GM18511 (cell line): ENCODE data around the gene POU5F1.

Experiments used
- ATAC-seq: cut with Tn5 transposase; IDR thresholded peaks from one replicate; pipeline ENCODE4 v1.9.1; 2021; ENCODE audit warnings: mild to moderate bottlenecking, moderate library complexity; ENCODE audit not compliant: unreplicated experiment

The POU5F1 gene

DNA sequence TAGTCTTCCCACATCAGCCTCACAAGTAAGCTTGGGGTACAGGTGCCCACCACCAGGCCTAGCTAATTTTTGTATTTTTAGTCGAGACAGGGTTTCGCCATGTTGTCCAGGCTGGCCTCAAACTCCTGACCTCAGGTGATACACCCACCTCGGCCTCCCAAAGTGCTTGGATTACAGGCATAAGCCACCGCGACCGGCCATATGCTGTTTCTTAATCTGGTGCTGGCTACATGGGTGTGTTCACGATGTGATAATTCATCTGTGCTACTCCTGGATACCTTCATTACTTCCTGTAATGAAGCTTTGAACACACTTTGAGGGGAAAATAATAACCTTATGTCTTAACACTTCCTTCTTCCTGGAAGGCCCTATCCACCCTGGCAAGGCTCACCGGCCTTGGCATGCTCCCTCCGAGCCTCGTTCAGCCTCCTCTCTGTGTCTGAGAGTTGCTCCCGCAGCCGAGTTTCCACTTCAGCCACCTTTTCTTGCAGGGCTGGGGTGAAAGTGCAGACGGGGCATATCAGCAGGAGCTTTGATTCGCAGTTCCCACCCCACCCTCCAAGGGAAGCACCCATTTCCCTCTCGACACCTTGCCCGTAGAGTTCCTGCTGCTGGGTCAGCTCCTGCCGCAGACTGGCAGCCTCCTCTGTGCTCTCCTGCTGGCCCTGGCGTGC, 26.0 kb downstream of the POU5F1 start:
- ATAC-seq, result no peak

DNA sequence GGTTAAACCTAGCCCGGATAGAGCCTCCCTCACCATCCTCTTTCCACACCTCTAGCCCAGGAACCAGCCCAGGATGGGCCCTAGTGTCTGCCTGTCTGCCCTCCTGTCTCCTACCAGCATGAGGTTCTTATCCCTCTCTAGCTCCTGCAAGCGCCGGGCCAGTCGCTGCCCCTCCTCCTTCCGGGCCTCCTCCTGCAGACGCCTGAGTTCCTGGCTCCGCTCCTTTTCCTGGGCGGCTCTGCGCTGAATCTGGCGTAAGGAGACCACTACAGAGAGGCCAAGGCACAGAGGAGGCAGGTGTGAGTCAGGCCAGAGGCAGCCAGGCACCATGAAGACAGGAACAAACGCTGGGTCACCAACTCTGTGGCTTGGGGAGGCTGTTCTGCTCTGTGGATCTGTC, 27.3 kb downstream of the POU5F1 start:
- no peak for ATAC-seq

DNA sequence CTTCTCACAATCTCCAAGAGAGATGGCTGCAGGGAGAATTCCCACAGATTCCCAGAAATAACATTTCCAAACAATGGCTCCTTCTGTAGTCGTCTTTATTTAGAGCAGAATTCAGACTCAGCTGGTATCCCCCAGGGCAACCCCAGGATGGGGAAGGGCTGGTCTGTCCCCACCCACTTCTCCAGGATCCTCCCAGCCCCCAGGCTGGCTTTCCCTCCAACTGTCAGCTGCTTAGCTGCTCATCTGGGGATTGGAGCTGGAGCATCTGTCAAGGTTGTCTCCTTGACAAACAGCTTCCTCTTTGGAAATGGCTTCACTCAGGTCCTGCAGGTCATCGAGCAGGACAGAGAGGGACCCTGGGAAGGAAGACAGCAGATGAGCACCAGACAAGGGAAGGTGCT, 28.1 kb downstream of the POU5F1 start:
- ATAC-seq, result no peak

DNA sequence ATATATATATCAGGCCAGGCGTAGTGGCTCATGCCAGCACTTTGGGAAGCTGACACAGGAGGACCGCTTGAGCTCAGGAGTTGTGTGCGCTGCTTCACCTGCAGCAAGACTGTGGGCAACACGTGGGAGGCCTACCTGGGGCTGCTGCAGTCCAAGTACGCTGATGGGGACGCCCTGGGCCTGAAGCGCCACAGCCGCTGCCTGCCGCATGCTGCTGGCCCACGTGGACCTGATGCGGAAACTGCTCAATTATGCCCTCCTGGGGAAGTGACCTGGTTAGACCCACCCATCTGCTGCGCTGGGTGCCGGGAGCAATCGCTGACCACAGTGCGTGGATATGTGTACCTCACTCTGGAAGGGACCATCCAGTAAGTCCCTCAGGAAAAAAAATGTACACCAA, 29.8 kb downstream of the POU5F1 start:
- no peak for ATAC-seq

DNA sequence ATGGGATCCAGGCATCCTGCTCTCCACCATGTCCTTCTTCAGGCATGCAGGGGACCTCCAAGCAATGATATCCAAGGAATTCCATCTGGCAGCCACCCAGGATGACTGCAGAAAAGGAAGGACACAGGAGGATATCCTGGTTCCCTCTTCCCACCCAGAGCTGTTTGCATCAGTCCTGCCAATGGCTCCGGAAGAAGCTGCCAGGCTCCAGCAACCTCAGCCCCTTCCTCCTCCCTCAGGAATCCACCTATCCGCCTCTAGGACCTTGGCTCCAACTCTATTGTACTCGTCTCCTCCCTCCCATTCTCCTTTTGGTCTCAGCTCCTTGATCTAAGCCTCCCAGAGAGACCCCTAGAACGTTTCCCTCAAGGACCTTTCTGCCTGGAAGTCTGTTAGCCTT, 30.9 kb downstream of the POU5F1 start:
- no peak for ATAC-seq

DNA sequence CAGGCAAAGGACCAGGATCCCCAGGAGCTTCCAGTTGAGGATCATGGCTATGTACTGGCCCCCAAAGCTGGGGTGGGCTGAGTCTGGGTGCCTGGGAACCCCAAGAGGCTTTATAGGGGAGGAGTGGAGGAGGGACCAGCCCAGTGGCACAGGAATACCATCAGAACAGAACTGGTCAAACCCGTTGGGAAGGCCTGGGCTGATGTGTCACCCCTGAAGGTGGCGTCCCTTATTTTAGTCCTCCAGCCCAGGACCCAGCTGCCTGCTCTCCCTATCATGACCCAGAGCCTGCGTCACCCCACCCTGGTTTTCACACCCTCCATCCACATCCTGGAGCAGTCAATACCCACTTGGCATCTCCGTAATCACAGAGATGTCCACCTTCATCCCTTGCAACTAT, 31.5 kb downstream of the POU5F1 start, which contains the start of gene PSORS1C2:
PSORS1C2 (minus strand) TSS at position 85 of the 400 bp plus-strand sequence; CDS start at position 45, 40 bp downstream.
- ATAC-seq, result no peak

DNA sequence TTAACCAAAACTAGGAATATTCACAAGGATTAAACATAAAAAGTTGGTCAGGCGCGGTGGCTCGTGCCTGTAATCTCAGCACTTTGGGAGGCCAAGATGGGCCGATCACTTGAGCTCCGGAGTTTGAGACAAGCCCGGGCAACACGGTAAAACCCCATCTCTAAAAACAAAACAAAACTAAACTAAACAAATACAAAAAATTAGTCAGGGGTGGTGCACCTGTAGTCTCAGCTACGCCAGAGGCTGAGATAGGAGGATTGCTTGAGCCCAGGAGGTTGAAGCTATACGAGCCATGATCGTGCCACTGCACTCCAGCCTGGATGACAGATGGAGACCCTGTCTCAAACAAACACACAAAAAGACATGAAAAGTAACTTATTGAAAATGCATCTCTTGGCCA, 34.8 kb downstream of the POU5F1 start:
- no peak for ATAC-seq

DNA sequence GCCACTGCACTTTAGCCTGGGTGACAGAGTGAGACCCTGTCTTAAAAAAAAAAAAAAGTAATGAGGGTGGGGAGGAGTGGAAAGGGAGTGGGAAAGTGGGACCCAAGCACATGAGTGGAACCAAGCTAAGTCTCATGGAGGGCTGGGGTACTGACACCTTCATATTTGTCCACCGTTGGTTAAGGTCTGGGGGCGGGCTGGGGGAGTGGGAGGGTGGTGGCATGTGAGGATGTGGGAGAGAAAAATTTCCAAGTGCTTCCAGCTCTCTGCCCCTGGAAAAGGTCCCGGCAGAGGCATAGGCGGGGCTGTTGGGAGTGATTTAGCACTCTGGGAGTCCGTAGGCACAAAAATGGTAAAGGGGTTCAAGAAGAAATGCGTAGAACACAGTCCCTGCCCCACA, 37.7 kb downstream of the POU5F1 start:
- no peak for ATAC-seq

DNA sequence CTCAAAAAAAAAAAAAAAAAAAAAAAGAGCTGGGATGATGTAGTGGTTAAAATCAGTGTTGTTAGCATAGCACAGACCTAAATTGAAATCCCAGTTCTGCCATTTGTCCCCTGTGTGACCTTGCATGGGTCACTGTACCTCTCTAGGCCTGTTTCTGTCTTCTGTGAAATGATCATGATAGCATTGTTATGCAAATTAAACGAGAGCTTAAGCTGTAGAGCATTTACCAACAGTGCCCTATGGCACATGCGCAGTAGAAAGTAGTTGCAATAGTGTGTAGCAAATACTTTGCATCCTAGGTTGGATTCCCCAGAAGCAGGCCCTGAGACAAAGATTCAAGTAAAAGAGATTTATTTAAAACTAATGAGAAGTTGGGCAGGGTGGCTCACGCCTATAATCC, 38.9 kb downstream of the POU5F1 start:
- no peak for ATAC-seq

DNA sequence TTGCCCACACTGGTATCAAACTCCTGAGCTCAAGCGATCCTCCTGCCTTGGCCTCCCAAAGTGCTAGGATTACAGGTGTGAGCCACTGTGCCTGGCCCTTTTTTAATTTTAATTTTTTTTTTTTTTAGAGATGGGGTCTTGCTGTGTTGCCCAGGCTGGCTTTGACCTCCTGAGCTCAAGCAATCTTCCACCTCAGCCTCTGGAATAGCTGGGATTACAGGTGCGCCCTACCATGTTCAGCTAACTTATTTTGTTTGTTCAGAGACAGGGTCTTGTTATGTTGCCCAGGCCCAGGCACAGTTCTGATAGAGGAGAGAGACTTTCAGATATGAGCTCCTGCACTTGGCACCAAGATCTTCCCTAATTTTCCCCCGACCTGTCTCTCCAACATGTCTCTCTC, 39.7 kb downstream of the POU5F1 start:
- ATAC-seq, result no peak

DNA sequence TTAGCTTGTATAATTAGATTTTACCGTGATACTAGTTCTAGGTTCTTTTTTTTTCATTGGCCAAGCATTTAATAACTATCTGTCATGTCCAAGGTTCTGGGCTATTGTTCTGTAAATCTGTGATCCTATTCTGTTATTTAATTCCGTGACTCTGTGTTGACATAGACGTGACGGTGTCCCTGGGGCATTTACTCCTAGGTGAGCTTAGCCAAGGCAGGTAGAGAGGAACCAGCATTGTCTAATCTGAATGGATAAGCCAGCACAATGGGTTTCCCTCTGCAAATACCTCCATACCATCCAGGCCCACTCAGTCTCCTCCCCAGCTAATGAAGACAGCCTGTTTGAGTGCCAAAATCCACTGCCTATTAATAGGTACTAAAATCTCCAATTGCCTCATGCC, 41.4 kb downstream of the POU5F1 start:
- ATAC-seq, result no peak

DNA sequence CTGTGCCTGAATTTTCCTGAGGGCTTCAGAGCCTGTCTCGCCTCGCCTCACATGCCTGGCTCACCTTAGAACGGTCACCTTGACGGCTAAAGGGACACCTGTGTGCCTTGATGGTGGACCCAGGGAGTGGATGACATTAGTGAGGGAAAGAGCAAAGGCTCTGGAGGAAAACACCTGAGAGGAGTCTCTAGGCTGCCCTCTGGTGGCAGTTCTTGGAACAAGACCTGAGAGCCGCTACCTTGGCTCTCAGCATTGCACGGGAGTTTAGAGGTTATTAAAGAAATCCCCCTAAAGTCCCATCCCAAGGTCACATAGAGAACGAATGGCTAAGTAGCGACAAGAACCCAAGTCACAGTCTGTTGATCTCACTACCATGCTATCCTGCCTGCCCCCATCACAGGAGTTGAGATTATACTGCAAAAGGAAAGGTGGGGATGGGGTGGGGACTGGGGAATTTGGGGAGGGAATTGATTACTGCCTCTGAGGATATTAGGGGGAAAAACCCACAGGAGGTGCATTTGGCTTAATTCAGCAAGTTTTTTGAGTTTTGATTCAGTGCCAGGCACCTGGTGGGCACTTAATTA, 42.3 kb downstream of the POU5F1 start:
- ATAC-seq, result no peak

DNA sequence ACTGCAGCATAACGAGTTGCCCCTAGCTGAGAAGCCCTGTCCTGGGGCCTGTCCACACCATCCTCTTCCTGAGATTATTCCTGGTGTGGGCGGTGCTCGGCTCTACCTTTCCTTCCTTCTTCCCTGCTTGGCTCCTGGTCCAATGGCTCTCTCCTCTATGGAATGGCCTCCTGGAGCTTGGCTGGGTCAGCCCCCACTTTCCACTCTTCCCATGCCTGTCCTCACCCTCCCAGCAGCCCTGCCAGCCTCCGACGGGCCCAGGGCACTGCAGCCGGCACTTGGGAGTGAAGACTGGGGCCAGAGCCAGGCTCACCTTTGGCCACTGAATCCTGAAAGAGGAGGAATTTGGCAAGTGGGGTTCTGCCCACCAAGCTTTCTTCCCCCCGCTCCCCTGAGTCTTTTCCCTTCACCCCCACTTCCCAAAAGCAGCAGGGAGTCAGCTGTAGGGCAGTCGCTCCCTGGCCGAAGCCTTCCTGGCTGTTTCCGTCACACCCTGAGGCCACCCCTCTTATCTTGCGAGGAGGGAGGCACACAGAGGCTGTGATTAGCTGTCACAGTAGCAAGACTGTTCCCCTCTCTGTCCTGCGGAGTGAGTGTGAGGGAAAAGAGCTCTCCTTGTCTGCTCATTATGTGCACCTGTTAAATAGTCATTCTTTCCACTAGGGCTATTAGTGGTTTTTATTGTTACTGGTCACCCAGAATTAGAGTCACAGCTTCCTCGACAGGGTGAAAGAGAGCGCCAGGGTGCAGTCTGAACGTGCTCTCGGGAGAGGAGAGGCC, 43.9 kb downstream of the POU5F1 start:
- no peak for ATAC-seq

DNA sequence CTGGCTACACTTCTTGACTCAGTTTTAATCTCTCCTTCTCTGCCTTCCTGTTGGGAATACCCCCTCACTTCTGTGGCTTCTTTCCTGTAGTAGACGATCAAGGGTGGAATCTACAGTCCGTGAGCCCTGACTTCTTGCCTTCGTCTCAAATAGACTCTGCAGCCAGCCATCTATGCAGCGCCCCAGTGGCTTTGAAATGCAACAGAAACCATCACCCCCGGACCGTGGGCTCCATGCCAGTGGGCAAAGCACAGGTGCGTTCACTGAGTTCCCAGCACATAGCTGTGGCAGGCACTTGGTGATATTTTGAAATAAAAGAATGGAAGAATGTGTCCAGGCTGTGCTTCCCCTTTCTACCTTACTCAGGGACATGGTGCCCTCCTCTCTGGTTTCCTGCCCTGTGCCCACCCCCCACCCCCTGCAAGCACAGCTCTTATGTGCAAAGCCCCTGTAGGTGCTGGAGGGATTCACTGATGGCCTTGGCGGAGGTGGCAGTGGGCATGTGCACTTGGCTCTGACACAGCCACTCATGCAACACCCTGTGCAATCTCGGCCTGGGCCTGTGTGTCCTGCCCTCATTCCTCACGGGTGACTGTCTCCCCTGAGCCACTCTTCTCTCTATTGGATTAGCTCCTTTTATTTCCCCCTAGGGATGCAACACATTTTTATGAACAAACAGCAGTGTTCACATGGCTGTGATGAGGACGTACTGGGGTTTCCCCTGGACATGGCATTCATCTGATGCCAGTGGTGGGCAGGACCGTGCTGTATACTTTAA, 44.7 kb downstream of the POU5F1 start:
- ATAC-seq, result no peak

DNA sequence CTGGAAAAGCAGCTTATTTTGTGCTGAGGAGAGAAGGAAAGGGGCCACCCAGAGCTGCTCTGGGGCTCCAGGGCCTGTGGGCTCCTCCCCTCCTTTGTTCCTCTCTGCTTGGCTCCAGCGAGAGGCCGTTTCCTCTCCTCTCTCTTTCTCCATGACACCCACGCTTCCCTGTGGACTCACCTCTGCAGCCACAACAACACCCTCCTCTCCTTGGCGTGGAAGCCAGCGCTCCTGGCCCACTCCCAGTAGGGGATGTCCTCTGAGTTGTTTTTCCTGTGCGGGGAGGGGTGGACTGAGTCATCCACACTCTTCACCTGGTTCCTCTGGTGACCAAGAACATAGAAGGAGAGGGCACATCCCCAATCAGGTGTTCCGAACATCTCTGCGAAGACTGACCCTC, 45.3 kb downstream of the POU5F1 start:
- no peak for ATAC-seq

DNA sequence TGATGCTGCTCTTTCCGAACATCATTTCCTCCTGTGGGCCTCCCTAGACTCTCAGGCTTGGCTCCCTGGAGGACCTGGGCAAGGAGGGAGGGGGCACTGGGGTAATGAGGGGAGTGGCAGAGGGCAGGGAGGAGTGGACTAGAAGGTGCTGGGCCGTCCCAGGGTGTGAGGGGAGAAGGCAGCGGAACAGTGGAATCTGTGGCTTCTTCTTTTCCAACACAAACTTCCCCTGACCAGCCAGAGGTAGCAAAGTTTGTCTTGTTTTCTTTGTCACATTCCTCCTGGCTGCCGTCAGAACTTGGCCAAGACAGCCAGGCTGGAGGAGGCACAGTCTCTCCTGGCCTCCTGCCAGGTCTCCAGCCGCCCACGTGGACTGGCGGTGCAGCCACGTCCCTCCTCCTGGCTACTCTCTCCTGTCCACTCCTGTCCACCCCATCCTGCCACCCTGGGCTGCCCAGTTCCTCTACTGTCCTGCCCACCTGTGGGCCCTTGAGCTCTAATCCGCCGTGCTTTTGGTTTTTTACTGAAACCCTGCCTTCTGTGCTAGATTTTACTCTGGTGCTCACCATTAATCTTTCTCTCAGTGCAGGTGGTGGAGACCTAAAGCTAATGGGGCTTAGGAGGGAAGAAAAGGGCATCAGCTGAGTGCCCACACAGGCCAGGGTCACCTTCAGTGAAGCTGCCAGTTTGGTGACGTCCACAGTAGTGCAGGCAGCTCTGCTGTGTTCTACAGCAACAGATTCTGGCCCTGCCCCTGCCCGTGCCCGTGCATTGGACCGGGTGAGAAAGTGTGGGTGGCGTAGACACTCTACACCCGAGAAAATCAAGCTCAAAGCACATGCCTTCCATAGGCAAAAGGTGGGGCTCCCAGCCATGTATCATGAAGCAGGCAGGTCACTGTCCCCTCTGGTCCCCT, 47.4 kb downstream of the POU5F1 start:
- no peak for ATAC-seq

DNA sequence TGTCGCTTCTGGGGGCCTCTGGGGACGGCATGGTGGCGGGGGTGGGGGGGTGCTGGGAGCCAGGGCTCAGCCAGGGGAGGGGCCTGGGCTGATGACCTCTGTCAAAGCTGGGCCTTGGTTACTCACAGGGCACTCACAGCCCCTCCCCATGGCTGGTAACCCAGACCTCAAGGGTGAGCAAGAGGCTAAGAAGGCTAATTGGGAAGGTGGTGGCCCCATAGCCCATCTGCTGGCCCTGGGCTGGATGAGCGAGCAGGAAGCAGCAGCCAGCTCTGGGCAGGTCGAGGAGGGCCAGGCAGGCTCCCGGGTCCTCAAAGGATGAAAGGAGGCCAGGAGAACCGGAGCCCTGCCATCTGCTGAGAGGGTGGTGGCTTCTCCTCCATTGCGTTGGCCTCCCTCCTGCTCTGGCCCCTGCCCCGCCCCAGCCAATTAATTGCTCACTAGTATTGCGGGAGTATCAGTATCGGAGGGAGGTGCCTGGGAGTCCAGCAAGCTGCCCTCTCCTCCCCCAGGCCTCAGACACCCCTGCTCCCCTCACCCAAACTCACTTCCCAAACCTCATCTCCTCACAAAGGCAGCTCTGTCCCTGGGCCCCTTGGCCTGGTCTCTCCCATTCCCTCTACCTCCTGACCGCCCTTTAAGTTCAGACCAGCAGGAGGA, 49.2 kb downstream of the POU5F1 start:
- ATAC-seq, result no peak

DNA sequence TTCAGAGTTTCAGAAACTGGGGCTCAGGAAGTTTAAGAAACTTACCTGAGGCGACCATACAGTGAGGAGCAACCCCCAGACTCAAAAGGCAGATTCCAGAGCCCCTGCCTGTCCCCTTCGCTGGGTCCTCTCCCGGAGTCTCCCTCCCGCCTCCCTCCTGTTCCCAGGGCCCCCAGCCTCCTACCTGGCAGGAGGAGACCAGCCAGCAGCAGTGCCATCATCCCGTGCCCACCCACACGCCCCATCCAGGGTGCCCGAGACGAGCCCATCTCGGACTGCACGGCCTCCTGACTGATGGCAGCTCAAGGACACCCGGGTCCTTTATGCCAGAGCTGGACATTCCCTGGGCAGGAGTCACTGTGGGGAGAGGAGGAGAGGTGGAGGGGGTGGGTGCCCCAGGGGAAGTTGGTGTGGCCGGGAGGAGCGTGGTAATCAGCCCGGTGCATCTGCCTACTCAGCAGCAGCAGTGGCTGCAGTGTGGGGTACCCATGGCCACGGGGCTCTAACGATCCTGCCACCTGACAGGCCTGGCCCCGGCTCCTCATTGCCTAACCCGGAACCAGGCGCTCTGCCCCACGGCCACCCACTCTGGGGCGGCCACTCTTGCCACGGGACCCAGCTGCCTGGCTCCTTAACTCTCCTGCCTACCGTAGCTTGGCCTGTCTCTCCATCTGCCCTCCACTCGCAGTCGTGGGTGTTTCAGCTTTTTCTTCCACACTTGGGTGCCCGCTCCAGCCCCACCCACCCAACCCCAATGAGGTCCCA, 50.1 kb downstream of the POU5F1 start, which contains the start of gene CDSN:
CDSN (minus strand) TSS at position 296 of the 765 bp plus-strand sequence; CDS start at position 269, 27 bp downstream.
- ATAC-seq, result no peak

DNA sequence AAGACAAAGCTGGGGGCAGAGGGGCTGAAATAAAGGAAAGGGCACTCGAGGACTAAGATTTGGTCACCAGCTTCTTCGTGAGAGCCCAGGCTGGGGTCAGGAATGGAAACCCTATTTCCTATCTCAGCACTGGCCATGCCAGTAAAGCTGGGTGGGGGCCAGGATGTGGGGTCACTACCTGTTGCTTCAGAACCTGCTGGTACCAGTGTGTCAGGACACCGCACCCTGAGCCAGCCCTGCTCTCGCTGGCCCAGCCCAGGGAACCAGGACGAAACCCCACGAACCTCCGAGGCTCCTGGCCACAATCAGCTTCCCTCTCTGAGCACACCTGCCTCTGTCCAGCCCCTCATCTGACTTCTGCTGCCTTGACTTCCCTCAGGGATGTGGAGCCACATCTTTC, 52.3 kb downstream of the POU5F1 start:
- no peak for ATAC-seq
